ENCODE measurements around the gene PIM1. TPM values are rescaled to one million over a fixed set of nuclear protein-coding genes. Genes with fewer than 3 reads are reported as not detected.

The PIM1 gene
- total RNA-seq, 2 donors from 2014 or later, result 4.8 to 35.3 TPM

DNA sequence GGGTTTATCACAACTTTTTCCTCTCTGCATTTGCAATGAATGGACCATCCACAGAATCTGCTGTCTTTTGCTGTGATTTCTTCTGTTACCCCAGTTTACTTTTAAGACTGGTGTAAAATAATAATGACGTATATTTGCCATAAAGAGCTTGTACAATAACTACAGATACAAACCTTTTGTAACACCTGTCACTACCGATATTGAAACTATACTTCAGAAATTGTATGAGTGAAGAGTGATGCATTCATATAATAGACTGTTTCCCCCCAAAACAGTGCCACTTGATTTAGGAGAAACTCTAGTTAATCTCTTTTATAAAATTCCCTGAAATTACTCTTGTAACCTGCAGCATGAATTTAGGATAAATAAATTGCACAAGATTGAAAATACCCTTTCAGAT, 26.4 kb upstream of the PIM1 start:
- Histone ChIP-seq H3K9me3 (no peaks in the 10 kb centered on the region), H3K27ac (no peak overlapping the region), H3K4me3 (no peak overlapping the region), H3K27me3 (replicated peaks; ENCODE audit: insufficient read depth) (no peaks in the 10 kb centered on the region), H3K36me3 (no peaks in the 10 kb centered on the region), H3K4me1 (replicated peaks) (no peaks in the 10 kb centered on the region)
- intact Hi-C loops (cut with DNase I), result no loop called here
- TF ChIP-seq POLR2A (IDR thresholded peaks at IDR 0.05), result no peak
- TF ChIP-seq, protein P1, sequence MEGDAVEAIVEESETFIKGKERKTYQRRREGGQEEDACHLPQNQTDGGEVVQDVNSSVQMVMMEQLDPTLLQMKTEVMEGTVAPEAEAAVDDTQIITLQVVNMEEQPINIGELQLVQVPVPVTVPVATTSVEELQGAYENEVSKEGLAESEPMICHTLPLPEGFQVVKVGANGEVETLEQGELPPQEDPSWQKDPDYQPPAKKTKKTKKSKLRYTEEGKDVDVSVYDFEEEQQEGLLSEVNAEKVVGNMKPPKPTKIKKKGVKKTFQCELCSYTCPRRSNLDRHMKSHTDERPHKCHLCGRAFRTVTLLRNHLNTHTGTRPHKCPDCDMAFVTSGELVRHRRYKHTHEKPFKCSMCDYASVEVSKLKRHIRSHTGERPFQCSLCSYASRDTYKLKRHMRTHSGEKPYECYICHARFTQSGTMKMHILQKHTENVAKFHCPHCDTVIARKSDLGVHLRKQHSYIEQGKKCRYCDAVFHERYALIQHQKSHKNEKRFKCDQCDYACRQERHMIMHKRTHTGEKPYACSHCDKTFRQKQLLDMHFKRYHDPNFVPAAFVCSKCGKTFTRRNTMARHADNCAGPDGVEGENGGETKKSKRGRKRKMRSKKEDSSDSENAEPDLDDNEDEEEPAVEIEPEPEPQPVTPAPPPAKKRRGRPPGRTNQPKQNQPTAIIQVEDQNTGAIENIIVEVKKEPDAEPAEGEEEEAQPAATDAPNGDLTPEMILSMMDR (IDR thresholded peaks at IDR 0.05), result no peak
- TF ChIP-seq POLR2AphosphoS5 (IDR thresholded peaks at IDR 0.05), result no peak
- no peak for DNase-seq (ENCODE audit: low spot score)
- WGBS, result 90% methylated on average over 2 of the region's 2 CpGs

DNA sequence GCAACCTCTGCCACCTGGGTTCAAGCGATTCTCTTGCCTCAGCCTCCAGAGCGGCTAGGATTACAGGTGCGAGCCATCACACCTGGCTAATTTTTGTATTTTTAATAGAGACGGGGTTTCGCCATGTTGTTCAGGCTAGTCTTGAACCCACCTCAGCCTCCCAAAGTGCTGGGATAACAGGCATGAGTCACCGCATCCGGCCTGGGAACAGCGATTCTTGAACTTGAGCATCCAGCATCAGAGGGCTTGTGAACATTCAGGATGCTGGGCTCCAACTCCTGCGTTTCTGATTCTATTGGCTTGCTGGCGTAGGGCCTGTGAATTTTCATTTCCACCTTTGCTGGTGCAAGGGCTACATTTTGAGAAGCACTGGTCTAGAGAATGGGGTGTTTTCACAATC, 24.5 kb upstream of the PIM1 start:
- no peak for DNase-seq (ENCODE audit: low spot score)
- Histone ChIP-seq H3K4me1 (replicated peaks) (no peaks in the 10 kb centered on the region), H3K9me3 (no peaks in the 10 kb centered on the region), H3K27ac (no peak overlapping the region), H3K36me3 (no peaks in the 10 kb centered on the region), H3K4me3 (no peak overlapping the region), H3K27me3 (replicated peaks; ENCODE audit: insufficient read depth) (no peaks in the 10 kb centered on the region)
- intact Hi-C loops (cut with DNase I), result no loop called here
- TF ChIP-seq POLR2A (IDR thresholded peaks at IDR 0.05) (no peak), POLR2AphosphoS5 (IDR thresholded peaks at IDR 0.05) (no peak)
- TF ChIP-seq, protein P1 (IDR thresholded peaks at IDR 0.05), result no peak
- 98% methylated on average over 10 of the region's 10 CpGs for WGBS

DNA sequence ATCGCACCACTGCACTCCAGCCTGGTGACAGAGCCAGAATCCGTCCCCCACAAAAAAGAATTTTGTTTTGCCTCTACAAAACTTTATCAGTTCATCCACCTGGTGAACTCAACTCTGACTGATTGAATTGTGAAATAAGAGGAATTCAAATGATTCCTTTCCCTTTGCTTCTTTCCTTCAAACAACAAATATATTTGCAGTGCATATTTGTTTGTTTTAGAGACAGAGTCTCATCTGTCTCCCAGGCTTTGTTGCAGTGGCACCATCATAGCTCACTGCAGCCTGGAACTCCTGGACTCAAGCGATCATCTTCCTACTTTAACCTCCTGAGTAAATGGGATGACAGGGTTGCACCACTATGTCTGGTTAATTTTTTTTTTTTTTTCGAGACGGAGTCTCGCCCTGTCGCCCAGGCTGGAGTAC, 23.2 kb upstream of the PIM1 start:
- TF ChIP-seq POLR2AphosphoS5 (IDR thresholded peaks at IDR 0.05), result no peak
- TF ChIP-seq, protein P1 (IDR thresholded peaks at IDR 0.05), result no peak
- no peak for TF ChIP-seq POLR2A (IDR thresholded peaks at IDR 0.05)
- Histone ChIP-seq H3K4me3 (no peak overlapping the region), H3K27ac (no peak overlapping the region), H3K4me1 (replicated peaks) (no peaks in the 10 kb centered on the region), H3K36me3 (no peaks in the 10 kb centered on the region), H3K9me3 (no peaks in the 10 kb centered on the region), H3K27me3 (replicated peaks; ENCODE audit: insufficient read depth) (no peaks in the 10 kb centered on the region)
- 96% methylated on average over 7 of the region's 7 CpGs for WGBS
- intact Hi-C loops (cut with DNase I), result no loop called here
- DNase-seq (ENCODE audit: low spot score), result no peak

DNA sequence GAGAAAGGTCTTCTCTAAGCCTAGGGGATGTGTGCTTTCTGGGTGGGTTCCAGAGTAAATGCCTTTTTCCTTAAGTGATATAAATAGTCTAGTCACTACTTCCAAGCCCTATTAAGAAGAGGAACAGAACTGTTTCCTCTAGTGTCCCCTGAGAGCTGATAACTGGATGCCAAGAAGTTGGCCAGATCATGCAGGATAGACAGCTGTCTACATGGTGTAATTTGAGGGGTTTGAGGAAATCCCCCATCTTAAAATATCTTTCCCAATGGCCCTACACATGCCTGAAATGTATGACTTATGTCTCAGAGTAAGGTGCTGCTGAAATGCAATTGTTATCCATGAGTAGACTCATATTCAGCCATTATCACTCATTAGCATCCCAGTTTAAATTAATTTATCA, 20.2 kb upstream of the PIM1 start:
- intact Hi-C loops (cut with DNase I), result no loop called here
- no peak for DNase-seq (ENCODE audit: low spot score)

DNA sequence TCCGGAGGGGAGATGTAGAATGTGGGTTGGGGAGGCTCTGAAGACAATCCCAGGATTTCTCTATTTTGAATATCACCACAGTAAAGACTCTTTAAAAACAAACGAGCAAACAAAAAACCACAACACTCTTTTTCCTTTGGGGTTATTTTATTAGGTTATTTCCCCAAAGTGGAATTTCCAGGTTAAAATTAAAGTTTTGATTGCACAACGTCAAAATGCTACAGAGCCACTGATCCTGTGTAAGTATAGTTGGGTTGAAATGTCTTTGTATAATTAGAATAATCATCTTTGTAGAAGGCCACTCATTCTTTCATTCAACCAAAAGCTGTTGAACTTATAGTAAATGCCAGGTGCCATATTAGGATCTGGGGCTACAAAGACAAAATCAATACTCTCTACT, 19.6 kb upstream of the PIM1 start:
- Histone ChIP-seq H3K36me3 (no peaks in the 10 kb centered on the region), H3K9me3 (no peaks in the 10 kb centered on the region), H3K27me3 (replicated peaks; ENCODE audit: insufficient read depth) (no peaks in the 10 kb centered on the region), H3K4me1 (replicated peaks) (no peaks in the 10 kb centered on the region), H3K4me3 (no peak overlapping the region), H3K27ac (no peak overlapping the region)
- TF ChIP-seq POLR2AphosphoS5 (IDR thresholded peaks at IDR 0.05) (no peak), POLR2A (IDR thresholded peaks at IDR 0.05) (no peak)
- TF ChIP-seq, protein P1 (IDR thresholded peaks at IDR 0.05), result no peak
- 52% methylated on average over 3 of the region's 3 CpGs for WGBS
- intact Hi-C loops (cut with DNase I), result no loop called here
- no peak for DNase-seq (ENCODE audit: low spot score)

More for the DNA sequence above, 20.2 kb upstream of the PIM1 start:
- no peaks in the 10 kb centered on the region for H3K27me3 ChIP-seq (replicated peaks; ENCODE audit: insufficient read depth)
- no peak overlapping the region for H3K4me3 ChIP-seq
- no peaks in the 10 kb centered on the region for H3K9me3 ChIP-seq
- no peaks in the 10 kb centered on the region for H3K4me1 ChIP-seq (replicated peaks)
- H3K36me3 ChIP-seq, result no peaks in the 10 kb centered on the region
- no peak overlapping the region for H3K27ac ChIP-seq
- TF ChIP-seq POLR2AphosphoS5 (IDR thresholded peaks at IDR 0.05) (no peak), POLR2A (IDR thresholded peaks at IDR 0.05) (no peak)
- TF ChIP-seq, protein P1 (IDR thresholded peaks at IDR 0.05), result no peak

Measured in prostate gland (tissue), 2 donors.